Gastroesophageal sphincter (tissue), 3 donors: ENCODE measurements around the gene UGDH.

Experiments
- POLR2A ChIP-seq, 2 donors: fragments of 450-650 bp; IDR thresholded peaks; one replicate each; pipeline ENCODE4 v1.6.1; 2017; ENCODE audit warnings: antibody characterized with exemption in 2 of 2, mild to moderate bottlenecking in 2 of 2, moderate library complexity in 1 of 2
- POLR2AphosphoS5 ChIP-seq: sonication (generic); formaldehyde crosslinking; IDR thresholded peaks from one replicate; pipeline ENCODE4 v1.6.1; 2017; ENCODE audit warnings: antibody characterized with exemption
- TF ChIP-seq, protein P1 (sequence below), 4 experiments: fragments of 200-600 bp in 2 of 4; fragments of 450-650 bp in 2 of 4; sonication (generic) in 1 of 4; IDR thresholded peaks; one replicate each; pipeline ENCODE4 v1.5.1; 2017 to 2019; ENCODE audit warnings: antibody characterized with exemption in 4 of 4, mild to moderate bottlenecking in 2 of 4, moderate library complexity in 2 of 4

DNA sequence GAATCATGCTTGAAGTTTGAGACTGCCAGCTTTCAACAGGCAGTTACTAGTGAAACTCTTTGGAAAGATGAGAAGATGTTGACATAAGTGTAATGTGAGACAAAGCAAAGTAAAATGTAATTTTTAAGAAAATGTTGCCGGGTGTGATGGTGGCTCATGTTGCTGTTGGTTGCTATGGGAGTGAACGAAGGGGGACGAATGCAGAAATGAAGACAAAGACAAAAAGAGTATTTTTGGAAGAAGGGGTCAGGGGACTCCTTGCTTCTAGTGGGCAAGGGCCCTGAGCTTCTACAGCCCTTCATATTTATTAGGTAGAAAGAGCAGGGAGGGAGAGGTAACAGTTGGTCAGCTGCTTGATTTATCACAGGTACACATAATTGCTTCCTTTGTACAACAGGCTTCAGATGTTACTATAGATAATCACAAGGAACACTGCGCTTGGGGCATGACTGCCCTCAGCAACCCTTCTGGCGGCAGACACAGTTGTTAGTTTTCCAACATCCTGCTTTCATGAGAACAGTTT lies 11.9 kb upstream of the UGDH start:
- TF ChIP-seq, protein P1, sequence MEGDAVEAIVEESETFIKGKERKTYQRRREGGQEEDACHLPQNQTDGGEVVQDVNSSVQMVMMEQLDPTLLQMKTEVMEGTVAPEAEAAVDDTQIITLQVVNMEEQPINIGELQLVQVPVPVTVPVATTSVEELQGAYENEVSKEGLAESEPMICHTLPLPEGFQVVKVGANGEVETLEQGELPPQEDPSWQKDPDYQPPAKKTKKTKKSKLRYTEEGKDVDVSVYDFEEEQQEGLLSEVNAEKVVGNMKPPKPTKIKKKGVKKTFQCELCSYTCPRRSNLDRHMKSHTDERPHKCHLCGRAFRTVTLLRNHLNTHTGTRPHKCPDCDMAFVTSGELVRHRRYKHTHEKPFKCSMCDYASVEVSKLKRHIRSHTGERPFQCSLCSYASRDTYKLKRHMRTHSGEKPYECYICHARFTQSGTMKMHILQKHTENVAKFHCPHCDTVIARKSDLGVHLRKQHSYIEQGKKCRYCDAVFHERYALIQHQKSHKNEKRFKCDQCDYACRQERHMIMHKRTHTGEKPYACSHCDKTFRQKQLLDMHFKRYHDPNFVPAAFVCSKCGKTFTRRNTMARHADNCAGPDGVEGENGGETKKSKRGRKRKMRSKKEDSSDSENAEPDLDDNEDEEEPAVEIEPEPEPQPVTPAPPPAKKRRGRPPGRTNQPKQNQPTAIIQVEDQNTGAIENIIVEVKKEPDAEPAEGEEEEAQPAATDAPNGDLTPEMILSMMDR (IDR thresholded peaks at IDR 0.05), result no peak
- TF ChIP-seq POLR2A (IDR thresholded peaks at IDR 0.05) (no peak), POLR2AphosphoS5 (no peak)
